ENCODE results near the gene UBE4B. TPM values are rescaled to one million over a fixed set of nuclear protein-coding genes. Genes with fewer than 3 reads are reported as not detected.

The UBE4B gene
- total RNA-seq, 1 experiment from 2014 or later = 80.8 TPM

DNA sequence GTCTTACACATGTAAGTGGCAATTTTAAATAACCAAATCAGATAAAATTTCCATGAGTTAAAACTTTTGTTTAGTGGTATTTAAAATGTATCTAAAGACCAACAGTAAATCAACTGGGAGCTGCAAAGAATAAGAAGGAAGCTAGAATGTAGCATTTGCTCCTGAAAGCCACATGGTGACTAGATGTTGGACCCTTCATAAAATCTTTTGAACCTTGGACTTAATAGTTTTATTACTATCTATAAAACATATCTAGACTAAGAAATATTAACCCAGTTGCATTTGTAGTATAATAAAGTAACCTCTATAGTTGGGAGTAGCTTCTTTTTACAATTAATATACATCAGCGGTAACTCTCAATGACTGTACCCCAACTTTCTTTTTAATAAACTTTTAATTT lies 72.1 kb downstream of the UBE4B start (continued):
- no peak for TF ChIP-seq SP1 (CRISPR knock-in tag; conservative IDR thresholded peaks at IDR 0.05)
- TF ChIP-seq, protein P1, sequence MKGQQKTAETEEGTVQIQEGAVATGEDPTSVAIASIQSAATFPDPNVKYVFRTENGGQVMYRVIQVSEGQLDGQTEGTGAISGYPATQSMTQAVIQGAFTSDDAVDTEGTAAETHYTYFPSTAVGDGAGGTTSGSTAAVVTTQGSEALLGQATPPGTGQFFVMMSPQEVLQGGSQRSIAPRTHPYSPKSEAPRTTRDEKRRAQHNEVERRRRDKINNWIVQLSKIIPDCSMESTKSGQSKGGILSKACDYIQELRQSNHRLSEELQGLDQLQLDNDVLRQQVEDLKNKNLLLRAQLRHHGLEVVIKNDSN (CRISPR knock-in tag; IDR thresholded peaks at IDR 0.05) = no peak
- TF ChIP-seq MYBL2 (CRISPR knock-in tag; IDR thresholded peaks at IDR 0.05) = no peak
- TF ChIP-seq, protein P2, sequence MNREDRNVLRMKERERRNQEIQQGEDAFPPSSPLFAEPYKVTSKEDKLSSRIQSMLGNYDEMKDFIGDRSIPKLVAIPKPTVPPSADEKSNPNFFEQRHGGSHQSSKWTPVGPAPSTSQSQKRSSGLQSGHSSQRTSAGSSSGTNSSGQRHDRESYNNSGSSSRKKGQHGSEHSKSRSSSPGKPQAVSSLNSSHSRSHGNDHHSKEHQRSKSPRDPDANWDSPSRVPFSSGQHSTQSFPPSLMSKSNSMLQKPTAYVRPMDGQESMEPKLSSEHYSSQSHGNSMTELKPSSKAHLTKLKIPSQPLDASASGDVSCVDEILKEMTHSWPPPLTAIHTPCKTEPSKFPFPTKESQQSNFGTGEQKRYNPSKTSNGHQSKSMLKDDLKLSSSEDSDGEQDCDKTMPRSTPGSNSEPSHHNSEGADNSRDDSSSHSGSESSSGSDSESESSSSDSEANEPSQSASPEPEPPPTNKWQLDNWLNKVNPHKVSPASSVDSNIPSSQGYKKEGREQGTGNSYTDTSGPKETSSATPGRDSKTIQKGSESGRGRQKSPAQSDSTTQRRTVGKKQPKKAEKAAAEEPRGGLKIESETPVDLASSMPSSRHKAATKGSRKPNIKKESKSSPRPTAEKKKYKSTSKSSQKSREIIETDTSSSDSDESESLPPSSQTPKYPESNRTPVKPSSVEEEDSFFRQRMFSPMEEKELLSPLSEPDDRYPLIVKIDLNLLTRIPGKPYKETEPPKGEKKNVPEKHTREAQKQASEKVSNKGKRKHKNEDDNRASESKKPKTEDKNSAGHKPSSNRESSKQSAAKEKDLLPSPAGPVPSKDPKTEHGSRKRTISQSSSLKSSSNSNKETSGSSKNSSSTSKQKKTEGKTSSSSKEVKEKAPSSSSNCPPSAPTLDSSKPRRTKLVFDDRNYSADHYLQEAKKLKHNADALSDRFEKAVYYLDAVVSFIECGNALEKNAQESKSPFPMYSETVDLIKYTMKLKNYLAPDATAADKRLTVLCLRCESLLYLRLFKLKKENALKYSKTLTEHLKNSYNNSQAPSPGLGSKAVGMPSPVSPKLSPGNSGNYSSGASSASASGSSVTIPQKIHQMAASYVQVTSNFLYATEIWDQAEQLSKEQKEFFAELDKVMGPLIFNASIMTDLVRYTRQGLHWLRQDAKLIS (CRISPR knock-in tag; IDR thresholded peaks at IDR 0.05; ENCODE audit: borderline replicate concordance) = no peak
- TF ChIP-seq ZNF121 (CRISPR knock-in tag; IDR thresholded peaks at IDR 0.05) = no peak
- no peak for TF ChIP-seq NFATC4 (CRISPR knock-in tag; IDR thresholded peaks at IDR 0.05)
- TF ChIP-seq NFE2L1 (CRISPR knock-in tag; IDR thresholded peaks at IDR 0.05) = no peak
- TF ChIP-seq, protein P3, sequence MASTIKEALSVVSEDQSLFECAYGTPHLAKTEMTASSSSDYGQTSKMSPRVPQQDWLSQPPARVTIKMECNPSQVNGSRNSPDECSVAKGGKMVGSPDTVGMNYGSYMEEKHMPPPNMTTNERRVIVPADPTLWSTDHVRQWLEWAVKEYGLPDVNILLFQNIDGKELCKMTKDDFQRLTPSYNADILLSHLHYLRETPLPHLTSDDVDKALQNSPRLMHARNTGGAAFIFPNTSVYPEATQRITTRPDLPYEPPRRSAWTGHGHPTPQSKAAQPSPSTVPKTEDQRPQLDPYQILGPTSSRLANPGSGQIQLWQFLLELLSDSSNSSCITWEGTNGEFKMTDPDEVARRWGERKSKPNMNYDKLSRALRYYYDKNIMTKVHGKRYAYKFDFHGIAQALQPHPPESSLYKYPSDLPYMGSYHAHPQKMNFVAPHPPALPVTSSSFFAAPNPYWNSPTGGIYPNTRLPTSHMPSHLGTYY (CRISPR knock-in tag; IDR thresholded peaks at IDR 0.05) = no peak
- no peak for TF ChIP-seq ZNF416 (CRISPR knock-in tag; IDR thresholded peaks at IDR 0.05)

DNA sequence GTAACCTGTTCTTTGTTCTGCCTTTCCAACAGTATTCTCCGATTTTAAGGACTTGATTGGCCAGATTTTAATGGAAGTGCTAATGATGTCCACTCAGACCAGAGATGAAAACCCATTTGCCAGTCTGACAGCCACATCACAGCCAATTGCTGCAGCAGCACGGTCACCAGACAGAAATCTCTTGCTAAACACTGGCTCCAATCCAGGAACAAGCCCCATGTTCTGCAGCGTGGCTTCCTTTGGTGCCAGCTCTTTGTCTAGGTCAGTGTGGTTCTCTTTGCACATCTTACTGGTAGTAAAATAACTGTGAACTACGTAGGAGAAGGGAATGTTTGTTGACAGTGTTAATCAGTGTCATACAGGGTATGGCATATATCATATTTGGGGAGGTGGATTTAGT lies 72.7 kb downstream of the UBE4B start:
- DNase-seq (ENCODE audit: low spot score) = no peak
- H3K4me1 Mint-ChIP-seq = no peaks in the 10 kb centered on the region
- ChIA-PET CTCF (no interaction called here), POLR2A (no interaction called here)
- no peaks in the 10 kb centered on the region for H3K27me3 Mint-ChIP-seq (ENCODE audit: low read depth)
- peaks cover 41% of the 10 kb centered on the region for H3K36me3 Mint-ChIP-seq
- H3K27ac Mint-ChIP-seq = no peak overlapping the region; the same call in 1 of the 2 replicates
- H3K4me3 Mint-ChIP-seq = no peak overlapping the region
- no peaks in the 10 kb centered on the region for H3K9me3 Mint-ChIP-seq
- no peak for ATAC-seq
- TF ChIP-seq, protein P4, sequence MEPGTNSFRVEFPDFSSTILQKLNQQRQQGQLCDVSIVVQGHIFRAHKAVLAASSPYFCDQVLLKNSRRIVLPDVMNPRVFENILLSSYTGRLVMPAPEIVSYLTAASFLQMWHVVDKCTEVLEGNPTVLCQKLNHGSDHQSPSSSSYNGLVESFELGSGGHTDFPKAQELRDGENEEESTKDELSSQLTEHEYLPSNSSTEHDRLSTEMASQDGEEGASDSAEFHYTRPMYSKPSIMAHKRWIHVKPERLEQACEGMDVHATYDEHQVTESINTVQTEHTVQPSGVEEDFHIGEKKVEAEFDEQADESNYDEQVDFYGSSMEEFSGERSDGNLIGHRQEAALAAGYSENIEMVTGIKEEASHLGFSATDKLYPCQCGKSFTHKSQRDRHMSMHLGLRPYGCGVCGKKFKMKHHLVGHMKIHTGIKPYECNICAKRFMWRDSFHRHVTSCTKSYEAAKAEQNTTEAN (CRISPR knock-in tag; IDR thresholded peaks at IDR 0.05) = no peak
- no peak for TF ChIP-seq IRF2 (CRISPR knock-in tag; IDR thresholded peaks at IDR 0.05; ENCODE audit: borderline replicate concordance, low read depth)
- TF ChIP-seq ZNF138 (CRISPR knock-in tag; conservative IDR thresholded peaks at IDR 0.05) = no peak
- no peak for TF ChIP-seq FOXJ3 (CRISPR knock-in tag; IDR thresholded peaks at IDR 0.05; ENCODE audit: borderline replicate concordance)
- TF ChIP-seq RORB (CRISPR knock-in tag; IDR thresholded peaks at IDR 0.05) = no peak
- TF ChIP-seq NFE2L1 (CRISPR knock-in tag; IDR thresholded peaks at IDR 0.05) = no peak
- TF ChIP-seq SP1 (CRISPR knock-in tag; conservative IDR thresholded peaks at IDR 0.05) = no peak
- TF ChIP-seq ELF4 (CRISPR knock-in tag; IDR thresholded peaks at IDR 0.05; ENCODE audit: low read depth) = no peak
- TF ChIP-seq, protein P5, sequence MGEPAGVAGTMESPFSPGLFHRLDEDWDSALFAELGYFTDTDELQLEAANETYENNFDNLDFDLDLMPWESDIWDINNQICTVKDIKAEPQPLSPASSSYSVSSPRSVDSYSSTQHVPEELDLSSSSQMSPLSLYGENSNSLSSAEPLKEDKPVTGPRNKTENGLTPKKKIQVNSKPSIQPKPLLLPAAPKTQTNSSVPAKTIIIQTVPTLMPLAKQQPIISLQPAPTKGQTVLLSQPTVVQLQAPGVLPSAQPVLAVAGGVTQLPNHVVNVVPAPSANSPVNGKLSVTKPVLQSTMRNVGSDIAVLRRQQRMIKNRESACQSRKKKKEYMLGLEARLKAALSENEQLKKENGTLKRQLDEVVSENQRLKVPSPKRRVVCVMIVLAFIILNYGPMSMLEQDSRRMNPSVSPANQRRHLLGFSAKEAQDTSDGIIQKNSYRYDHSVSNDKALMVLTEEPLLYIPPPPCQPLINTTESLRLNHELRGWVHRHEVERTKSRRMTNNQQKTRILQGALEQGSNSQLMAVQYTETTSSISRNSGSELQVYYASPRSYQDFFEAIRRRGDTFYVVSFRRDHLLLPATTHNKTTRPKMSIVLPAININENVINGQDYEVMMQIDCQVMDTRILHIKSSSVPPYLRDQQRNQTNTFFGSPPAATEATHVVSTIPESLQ (CRISPR knock-in tag; IDR thresholded peaks at IDR 0.05) = no peak
- TF ChIP-seq, protein P6, sequence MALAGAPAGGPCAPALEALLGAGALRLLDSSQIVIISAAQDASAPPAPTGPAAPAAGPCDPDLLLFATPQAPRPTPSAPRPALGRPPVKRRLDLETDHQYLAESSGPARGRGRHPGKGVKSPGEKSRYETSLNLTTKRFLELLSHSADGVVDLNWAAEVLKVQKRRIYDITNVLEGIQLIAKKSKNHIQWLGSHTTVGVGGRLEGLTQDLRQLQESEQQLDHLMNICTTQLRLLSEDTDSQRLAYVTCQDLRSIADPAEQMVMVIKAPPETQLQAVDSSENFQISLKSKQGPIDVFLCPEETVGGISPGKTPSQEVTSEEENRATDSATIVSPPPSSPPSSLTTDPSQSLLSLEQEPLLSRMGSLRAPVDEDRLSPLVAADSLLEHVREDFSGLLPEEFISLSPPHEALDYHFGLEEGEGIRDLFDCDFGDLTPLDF (CRISPR knock-in tag; IDR thresholded peaks at IDR 0.05) = no peak
- TF ChIP-seq, protein P7, sequence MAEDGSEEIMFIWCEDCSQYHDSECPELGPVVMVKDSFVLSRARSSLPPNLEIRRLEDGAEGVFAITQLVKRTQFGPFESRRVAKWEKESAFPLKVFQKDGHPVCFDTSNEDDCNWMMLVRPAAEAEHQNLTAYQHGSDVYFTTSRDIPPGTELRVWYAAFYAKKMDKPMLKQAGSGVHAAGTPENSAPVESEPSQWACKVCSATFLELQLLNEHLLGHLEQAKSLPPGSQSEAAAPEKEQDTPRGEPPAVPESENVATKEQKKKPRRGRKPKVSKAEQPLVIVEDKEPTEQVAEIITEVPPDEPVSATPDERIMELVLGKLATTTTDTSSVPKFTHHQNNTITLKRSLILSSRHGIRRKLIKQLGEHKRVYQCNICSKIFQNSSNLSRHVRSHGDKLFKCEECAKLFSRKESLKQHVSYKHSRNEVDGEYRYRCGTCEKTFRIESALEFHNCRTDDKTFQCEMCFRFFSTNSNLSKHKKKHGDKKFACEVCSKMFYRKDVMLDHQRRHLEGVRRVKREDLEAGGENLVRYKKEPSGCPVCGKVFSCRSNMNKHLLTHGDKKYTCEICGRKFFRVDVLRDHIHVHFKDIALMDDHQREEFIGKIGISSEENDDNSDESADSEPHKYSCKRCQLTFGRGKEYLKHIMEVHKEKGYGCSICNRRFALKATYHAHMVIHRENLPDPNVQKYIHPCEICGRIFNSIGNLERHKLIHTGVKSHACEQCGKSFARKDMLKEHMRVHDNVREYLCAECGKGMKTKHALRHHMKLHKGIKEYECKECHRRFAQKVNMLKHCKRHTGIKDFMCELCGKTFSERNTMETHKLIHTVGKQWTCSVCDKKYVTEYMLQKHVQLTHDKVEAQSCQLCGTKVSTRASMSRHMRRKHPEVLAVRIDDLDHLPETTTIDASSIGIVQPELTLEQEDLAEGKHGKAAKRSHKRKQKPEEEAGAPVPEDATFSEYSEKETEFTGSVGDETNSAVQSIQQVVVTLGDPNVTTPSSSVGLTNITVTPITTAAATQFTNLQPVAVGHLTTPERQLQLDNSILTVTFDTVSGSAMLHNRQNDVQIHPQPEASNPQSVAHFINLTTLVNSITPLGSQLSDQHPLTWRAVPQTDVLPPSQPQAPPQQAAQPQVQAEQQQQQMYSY (CRISPR knock-in tag; IDR thresholded peaks at IDR 0.05) = no peak
- TF ChIP-seq JUN (CRISPR knock-in tag; IDR thresholded peaks at IDR 0.05) = no peak

Data from WTC11 (cell line).